ENCODE data around the gene CFD. TPM values are rescaled to one million over a fixed set of nuclear protein-coding genes. Genes with fewer than 3 reads are reported as not detected.

The CFD gene
- total RNA-seq, 4 donors from 2014 or later: 339 to 1,037 (median 506) TPM

DNA sequence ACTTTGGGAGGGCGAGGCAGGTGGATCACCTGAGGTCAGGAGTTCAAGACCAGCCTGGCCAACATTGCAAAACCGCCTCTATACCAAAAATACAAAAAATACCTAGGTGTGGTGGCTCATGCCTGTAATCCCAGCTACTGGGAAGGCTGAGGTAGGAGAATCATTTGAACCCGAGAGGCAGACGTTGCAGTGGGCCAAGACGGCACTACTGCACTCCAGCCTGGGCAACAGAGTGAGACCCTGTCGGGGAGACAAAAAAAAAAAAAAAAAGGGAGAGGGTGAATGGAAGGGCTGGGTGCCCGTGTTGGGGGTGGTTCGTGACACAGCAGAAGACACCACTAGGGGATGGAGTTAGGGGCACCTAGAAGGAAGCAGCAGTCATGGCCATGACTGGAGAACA is 10.8 kb downstream of the CFD start:
- peaks cover 0 to 4% of the 10 kb centered on the region in 2 donors for H3K4me1 ChIP-seq
- no peaks in the 10 kb centered on the region for H3K27me3 ChIP-seq
- intact Hi-C loops (cut with DNase I): no loop called here
- no peak for DNase-seq
- WGBS, 2 donors: 92 to 93% methylated on average over 7 to 8 of the region's 8 CpGs
- no peak for TF ChIP-seq POLR2A (IDR thresholded peaks at IDR 0.05)
- TF ChIP-seq, protein P1, sequence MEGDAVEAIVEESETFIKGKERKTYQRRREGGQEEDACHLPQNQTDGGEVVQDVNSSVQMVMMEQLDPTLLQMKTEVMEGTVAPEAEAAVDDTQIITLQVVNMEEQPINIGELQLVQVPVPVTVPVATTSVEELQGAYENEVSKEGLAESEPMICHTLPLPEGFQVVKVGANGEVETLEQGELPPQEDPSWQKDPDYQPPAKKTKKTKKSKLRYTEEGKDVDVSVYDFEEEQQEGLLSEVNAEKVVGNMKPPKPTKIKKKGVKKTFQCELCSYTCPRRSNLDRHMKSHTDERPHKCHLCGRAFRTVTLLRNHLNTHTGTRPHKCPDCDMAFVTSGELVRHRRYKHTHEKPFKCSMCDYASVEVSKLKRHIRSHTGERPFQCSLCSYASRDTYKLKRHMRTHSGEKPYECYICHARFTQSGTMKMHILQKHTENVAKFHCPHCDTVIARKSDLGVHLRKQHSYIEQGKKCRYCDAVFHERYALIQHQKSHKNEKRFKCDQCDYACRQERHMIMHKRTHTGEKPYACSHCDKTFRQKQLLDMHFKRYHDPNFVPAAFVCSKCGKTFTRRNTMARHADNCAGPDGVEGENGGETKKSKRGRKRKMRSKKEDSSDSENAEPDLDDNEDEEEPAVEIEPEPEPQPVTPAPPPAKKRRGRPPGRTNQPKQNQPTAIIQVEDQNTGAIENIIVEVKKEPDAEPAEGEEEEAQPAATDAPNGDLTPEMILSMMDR (IDR thresholded peaks at IDR 0.05): no peak
- H3K4me3 ChIP-seq (replicated peaks in 1 of 3): no peak overlapping the region
- H3K36me3 ChIP-seq: peaks cover 15 to 27% of the 10 kb centered on the region in 2 donors
- peak overlapping the region in 1 of 3 donors; percentile 19 for H3K27ac ChIP-seq
- H3K9me3 ChIP-seq: no peaks in the 10 kb centered on the region

DNA sequence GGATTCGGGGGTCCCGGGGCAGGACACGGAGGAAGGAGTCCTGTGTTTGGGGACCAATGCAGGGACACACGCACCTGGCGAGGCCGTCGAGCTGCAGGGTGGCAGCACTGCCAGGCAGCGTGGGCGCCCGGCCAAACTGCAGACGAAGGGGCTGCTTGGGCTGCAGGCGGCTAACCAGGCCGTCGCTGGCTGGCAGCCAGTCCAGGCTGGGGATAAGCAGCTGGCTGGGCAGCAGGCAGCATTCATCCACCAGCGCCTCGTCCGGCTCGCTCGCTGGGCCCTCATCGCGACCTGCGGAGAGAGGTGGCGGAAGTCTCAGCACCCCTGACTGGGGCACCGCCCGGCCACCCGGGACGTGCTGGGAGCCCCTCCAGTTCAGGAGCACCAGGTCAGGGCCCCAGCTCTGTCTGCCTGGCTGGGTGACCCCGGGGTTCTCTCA is 11.5 kb downstream of the CFD start:
- Histone ChIP-seq H3K27me3 (no peaks in the 10 kb centered on the region), H3K27ac (no peak overlapping the region), H3K4me1 (peaks cover 0 to 4% of the 10 kb centered on the region in 2 donors), H3K9me3 (no peaks in the 10 kb centered on the region), H3K36me3 (peaks cover 18 to 29% of the 10 kb centered on the region in 2 donors), H3K4me3 (replicated peaks in 1 of 3) (no peak overlapping the region)
- TF ChIP-seq, protein P1 (IDR thresholded peaks at IDR 0.05): no peak
- no peak for TF ChIP-seq POLR2A (IDR thresholded peaks at IDR 0.05)
- WGBS, 2 donors: 73% methylated on average over 20 to 24 of the region's 28 CpGs
- intact Hi-C loops (cut with DNase I): no loop called here
- DNase-seq: peak; percentile 78 to 86

DNA sequence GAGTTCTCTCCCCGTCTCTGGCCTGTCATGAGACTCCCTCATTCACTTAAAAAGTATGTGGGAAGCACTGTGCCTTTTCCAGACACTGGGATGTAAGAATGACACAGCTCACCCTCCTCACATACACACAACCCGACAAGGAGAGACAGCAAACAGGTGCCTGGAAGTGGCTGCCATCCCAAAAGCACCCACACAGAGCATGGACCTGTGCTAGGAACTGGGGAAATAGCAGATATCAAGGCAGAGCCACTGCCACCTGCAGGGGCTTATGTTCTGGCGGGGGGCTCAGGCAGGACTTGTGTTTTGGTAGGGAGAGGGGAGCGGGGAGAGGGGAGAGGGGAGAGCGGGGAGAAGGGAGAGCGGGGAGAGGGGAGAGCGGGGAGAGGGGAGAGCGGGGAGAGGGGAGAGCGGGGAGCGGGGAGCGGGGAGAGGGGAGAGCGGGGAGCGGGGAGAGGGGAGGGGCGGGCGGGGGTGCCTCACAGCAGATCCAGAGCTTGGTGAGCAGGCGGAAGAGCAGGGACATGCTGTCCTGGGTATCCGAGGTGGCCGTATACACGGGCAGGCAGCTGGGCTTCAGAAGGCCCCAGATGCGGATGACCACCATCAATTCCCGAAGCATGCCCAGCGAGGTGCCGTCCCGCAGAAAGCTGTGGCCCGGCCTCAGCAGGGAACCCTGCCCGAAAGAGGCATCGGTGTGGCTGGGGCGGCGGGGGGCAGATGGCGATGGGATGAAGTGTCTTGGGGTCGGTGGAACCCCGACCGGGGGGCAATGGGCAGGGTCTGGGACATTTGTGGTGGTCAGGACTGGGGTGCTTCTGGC is 12.2 kb downstream of the CFD start:
- no peak for DNase-seq
- Histone ChIP-seq H3K9me3 (no peaks in the 10 kb centered on the region), H3K27ac (no peak overlapping the region), H3K4me1 (peaks cover 0 to 4% of the 10 kb centered on the region in 2 donors), H3K36me3 (peaks cover 22 to 29% of the 10 kb centered on the region in 2 donors), H3K4me3 (replicated peaks in 1 of 3) (no peak overlapping the region), H3K27me3 (no peaks in the 10 kb centered on the region)
- WGBS, 2 donors: 94 to 96% methylated on average over 20 to 22 of the region's 33 CpGs
- intact Hi-C loops (cut with DNase I): no loop called here
- TF ChIP-seq POLR2A (IDR thresholded peaks at IDR 0.05): no peak
- TF ChIP-seq, protein P1 (IDR thresholded peaks at IDR 0.05): no peak

DNA sequence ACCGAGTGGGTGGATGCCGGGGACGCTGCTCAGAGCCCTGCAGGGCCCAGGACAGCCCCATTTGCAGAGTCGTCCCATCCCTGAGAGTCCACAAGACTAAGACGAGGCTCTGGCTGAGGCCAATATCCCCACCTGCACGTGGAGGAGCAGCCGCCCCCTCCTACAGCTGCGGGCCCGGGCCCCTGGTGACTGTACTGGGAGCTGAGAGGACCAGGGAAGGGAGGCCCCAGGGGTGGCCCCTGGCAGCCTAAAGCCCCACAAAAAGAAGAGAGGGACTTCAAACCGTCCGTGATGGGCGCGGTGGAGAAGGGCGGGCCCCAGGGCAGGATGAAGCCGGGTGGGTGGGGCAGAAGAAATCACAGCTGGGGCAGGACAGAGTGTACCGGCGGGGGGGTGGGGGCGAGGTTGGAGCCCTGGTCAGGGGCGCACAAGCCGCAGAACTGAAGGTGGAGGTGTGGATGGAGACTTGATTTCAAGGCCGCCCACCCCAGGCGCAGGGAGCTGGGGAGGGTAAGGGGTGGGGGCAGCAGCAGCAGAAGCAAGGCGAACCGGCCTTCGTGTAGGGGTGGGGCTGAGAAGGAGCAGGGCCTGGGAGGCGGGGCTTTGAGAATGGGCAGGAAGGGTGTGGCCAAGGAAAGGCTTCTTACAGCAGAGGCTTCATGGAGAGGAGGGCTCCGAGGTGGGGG is 12.9 kb downstream of the CFD start:
- Histone ChIP-seq H3K4me3 (replicated peaks in 1 of 3) (no peak overlapping the region), H3K27me3 (no peaks in the 10 kb centered on the region), H3K36me3 (peaks cover 26 to 32% of the 10 kb centered on the region in 2 donors), H3K4me1 (peaks cover 0 to 4% of the 10 kb centered on the region in 2 donors), H3K27ac (no peak overlapping the region), H3K9me3 (no peaks in the 10 kb centered on the region)
- intact Hi-C loops (cut with DNase I): no loop called here
- TF ChIP-seq, protein P1 (IDR thresholded peaks at IDR 0.05): no peak
- no peak for TF ChIP-seq POLR2A (IDR thresholded peaks at IDR 0.05)
- DNase-seq: no peak
- WGBS, 2 donors: 81 to 91% methylated on average over 17 to 26 of the region's 27 CpGs

DNA sequence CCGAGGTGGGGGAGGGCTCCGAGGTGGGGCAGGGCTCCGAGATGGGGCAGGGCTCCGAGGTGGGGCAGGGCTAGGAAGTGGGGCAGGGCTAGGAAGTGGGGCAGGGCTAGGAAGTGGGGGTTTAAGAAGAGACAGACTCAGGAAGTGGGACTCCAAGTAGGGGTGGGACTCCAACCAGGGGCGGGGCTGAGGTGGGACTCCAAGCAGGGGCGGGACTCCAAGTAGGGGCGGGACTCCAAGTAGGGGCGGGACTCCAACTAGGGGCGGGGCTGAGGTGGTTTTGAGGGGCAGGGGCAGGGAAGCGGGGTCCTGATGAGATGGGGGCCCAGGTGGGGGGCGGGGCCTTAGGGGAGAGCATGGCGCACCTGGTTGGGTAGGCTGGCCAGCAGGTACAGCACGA is 13.6 kb downstream of the CFD start:
- intact Hi-C loops (cut with DNase I): no loop called here
- H3K27me3 ChIP-seq: no peaks in the 10 kb centered on the region

More for the DNA sequence above, 13.6 kb downstream of the CFD start:
- TF ChIP-seq, protein P1 (IDR thresholded peaks at IDR 0.05): no peak
- TF ChIP-seq POLR2A (IDR thresholded peaks at IDR 0.05): no peak
- Histone ChIP-seq H3K4me1 (peaks cover 0 to 4% of the 10 kb centered on the region in 2 donors), H3K36me3 (peaks cover 26% of the 10 kb centered on the region in 2 donors), H3K9me3 (no peaks in the 10 kb centered on the region), H3K27ac (no peak overlapping the region), H3K4me3 (replicated peaks in 1 of 3) (no peak overlapping the region)
- 100% methylated on average over 3 to 4 of the region's 13 CpGs for WGBS, 2 donors
- DNase-seq: peak in 1 of 2 donors; percentile 26
